Nephron (organoid): ENCODE data around the gene XXYLT1.

Source experiments
- H3K27ac Mint-ChIP-seq, 3 experiments: 2 replicates each; pipeline ENCODE4 v1.8.0; 2020; ENCODE audit warnings: mixed read lengths in 3 of 3, mild to moderate bottlenecking in 2 of 3, moderate library complexity in 1 of 3
- H3K27me3 Mint-ChIP-seq: 2 replicates; pipeline ENCODE4 v1.8.0; 2021; ENCODE audit warnings: low read depth, mild to moderate bottlenecking, moderate library complexity, mixed read lengths
- H3K36me3 Mint-ChIP-seq: 2 replicates; pipeline ENCODE4 v1.8.0; 2020; ENCODE audit warnings: low read depth, mixed read lengths
- H3K4me1 Mint-ChIP-seq: 2 replicates; pipeline ENCODE4 v1.8.0; 2020; ENCODE audit warnings: mixed read lengths
- H3K4me3 Mint-ChIP-seq, 3 experiments: 2 replicates each; pipeline ENCODE4 v1.8.0; 2020; ENCODE audit warnings: mild to moderate bottlenecking in 3 of 3, mixed read lengths in 3 of 3, moderate library complexity in 2 of 3
- H3K9me3 Mint-ChIP-seq: 2 replicates; pipeline ENCODE4 v1.8.0; 2020; ENCODE audit warnings: mixed read lengths
- CTCF ChIP-seq, 3 experiments: fragments of 200-600 bp; sonication (generic); IDR thresholded peaks; one replicate each; pipeline ENCODE4 v1.5.0; 2021; ENCODE audit warnings: antibody characterized with exemption in 3 of 3; ENCODE audit not compliant: unreplicated experiment in 3 of 3

Gene XXYLT1

DNA sequence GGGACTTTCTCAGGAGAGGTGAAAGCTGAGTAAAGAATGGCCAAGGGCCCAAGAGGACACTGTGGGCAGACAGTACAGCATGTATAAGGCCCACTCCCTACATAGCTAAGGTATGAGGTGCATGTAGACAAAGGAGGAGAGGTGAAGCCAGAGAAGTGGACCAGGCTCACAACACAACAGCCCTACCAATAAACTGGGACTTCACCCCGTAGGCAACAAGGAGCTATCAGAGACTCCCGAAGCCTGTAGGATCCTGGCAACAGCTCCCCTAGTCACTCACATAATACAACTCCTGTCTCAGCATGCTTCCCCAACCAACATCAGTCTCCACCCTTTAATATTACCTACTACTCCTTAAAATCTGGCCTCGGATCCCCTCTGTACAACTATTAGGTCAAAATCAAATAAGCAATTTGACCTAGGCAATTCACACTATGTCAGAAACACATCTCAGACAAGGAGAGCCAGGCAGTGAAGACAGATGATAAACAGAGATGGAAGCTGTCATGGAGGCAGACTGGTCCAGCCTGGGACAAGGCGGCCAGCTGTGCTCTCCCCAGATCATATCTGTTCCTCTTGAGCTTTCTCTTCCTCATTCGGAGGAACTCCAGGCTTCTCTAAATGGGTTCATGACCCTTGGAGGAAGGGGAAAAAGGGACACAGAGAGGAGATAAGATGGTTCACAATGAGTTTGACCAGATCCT is 1.4 kb downstream of the XXYLT1 start:
- no peak for TF ChIP-seq CTCF (IDR thresholded peaks at IDR 0.05; ENCODE audit: unreplicated experiment in 3 of 3)

GRCh38 chr3:195268576-195269309 is 2.2 kb downstream of the XXYLT1 start:
- no peaks in the 10 kb centered on the region for H3K27me3 Mint-ChIP-seq
- TF ChIP-seq CTCF (IDR thresholded peaks at IDR 0.05; ENCODE audit: unreplicated experiment in 3 of 3), result no peak
- peak overlapping the region; percentile 88 to 95 (median 95) for H3K4me3 Mint-ChIP-seq
- peak overlapping the region in 1 of 3 experiments; percentile 4 for H3K27ac Mint-ChIP-seq
- peaks cover 20% of the 10 kb centered on the region for H3K36me3 Mint-ChIP-seq
- H3K9me3 Mint-ChIP-seq, result no peaks in the 10 kb centered on the region
- H3K4me1 Mint-ChIP-seq, result peaks cover 21% of the 10 kb centered on the region

More for the DNA sequence above, 1.4 kb downstream of the XXYLT1 start:
- H3K4me1 Mint-ChIP-seq, result peaks cover 21% of the 10 kb centered on the region
- peak overlapping the region; percentile 41 to 86 (median 59) for H3K27ac Mint-ChIP-seq
- H3K4me3 Mint-ChIP-seq, result peak overlapping the region; percentile 88 to 95 (median 95)
- no peaks in the 10 kb centered on the region for H3K9me3 Mint-ChIP-seq
- H3K36me3 Mint-ChIP-seq, result peaks cover 13% of the 10 kb centered on the region
- no peaks in the 10 kb centered on the region for H3K27me3 Mint-ChIP-seq

DNA sequence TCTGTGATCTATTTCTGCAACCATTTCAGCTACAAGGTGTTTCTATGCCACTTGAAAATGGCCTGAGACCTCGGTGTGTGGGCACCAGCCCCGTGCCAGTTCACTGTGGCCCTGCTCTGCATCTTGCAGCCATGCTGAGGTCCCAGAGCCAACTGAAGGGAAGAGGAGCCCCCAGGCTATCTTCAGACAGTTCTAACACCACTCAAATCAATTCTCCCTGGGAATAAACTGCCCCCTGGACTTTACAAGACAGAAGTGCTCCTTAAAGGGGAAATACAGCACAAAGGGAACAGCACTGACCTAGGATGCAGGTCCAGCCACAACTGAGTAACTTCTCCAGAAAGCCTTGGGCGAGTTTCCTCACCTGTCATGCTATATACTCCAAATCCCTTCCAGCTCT is 3.9 kb downstream of the XXYLT1 start:
- H3K9me3 Mint-ChIP-seq, result no peaks in the 10 kb centered on the region
- peaks cover 23% of the 10 kb centered on the region for H3K36me3 Mint-ChIP-seq
- TF ChIP-seq CTCF (IDR thresholded peaks at IDR 0.05; ENCODE audit: unreplicated experiment in 3 of 3), result no peak
- peaks cover 21% of the 10 kb centered on the region for H3K4me1 Mint-ChIP-seq
- H3K27me3 Mint-ChIP-seq, result no peaks in the 10 kb centered on the region
- H3K4me3 Mint-ChIP-seq, result peak overlapping the region in 1 of 3 experiments; percentile 74
- no peak overlapping the region for H3K27ac Mint-ChIP-seq

- H3K9me3 Mint-ChIP-seq, result no peaks in the 10 kb centered on the region
- TF ChIP-seq CTCF (IDR thresholded peaks at IDR 0.05; ENCODE audit: unreplicated experiment in 3 of 3), result no peak
- H3K27me3 Mint-ChIP-seq, result no peaks in the 10 kb centered on the region
- H3K36me3 Mint-ChIP-seq, result peaks cover 23% of the 10 kb centered on the region
- no peak overlapping the region for H3K4me3 Mint-ChIP-seq
- peaks cover 21% of the 10 kb centered on the region for H3K4me1 Mint-ChIP-seq
- no peak overlapping the region for H3K27ac Mint-ChIP-seq
These were observed 4.5 kb downstream of the XXYLT1 start for GRCh38 chr3:195266428-195266827.

GRCh38 chr3:195265363-195265976 is 5.5 kb downstream of the XXYLT1 start:
- Mint-ChIP-seq H3K36me3 (peaks cover 23% of the 10 kb centered on the region), H3K27me3 (peaks cover 5% of the 10 kb centered on the region), H3K4me3 (no peak overlapping the region), H3K9me3 (no peaks in the 10 kb centered on the region), H3K27ac (no peak overlapping the region), H3K4me1 (peaks cover 21% of the 10 kb centered on the region)
- no peak for TF ChIP-seq CTCF (IDR thresholded peaks at IDR 0.05; ENCODE audit: unreplicated experiment in 3 of 3)
